Stomach (tissue), 4 donors: ENCODE results near the gene SWT1.

ENCODE experiments used
- POLR2A ChIP-seq, 4 donors: fragments of 450-650 bp; IDR thresholded peaks; one replicate each; pipeline ENCODE4 v1.6.1; 2016; ENCODE audit warnings: antibody characterized with exemption in 4 of 4, control low read depth in 2 of 4, mild to moderate bottlenecking in 1 of 4, moderate library complexity in 1 of 4
- POLR2AphosphoS5 ChIP-seq, 3 donors: sonication (generic); formaldehyde crosslinking; IDR thresholded peaks; one replicate each; pipeline ENCODE4 v1.6.1; 2016; ENCODE audit warnings: antibody characterized with exemption in 3 of 3
- TF ChIP-seq, protein P1 (sequence below), 7 experiments: fragments of 450-650 bp in 4 of 7; fragments of 200-600 bp in 3 of 7; sonication (generic) in 3 of 7; IDR thresholded peaks; one replicate each; pipeline ENCODE4 v1.5.1; 2016 to 2019; ENCODE audit warnings: antibody characterized with exemption in 7 of 7, control low read depth in 2 of 7, mild to moderate bottlenecking in 1 of 7

- TF ChIP-seq POLR2AphosphoS5 (IDR thresholded peaks at IDR 0.05) (no peak), POLR2A (IDR thresholded peaks at IDR 0.05) (no peak)
- TF ChIP-seq, protein P1, sequence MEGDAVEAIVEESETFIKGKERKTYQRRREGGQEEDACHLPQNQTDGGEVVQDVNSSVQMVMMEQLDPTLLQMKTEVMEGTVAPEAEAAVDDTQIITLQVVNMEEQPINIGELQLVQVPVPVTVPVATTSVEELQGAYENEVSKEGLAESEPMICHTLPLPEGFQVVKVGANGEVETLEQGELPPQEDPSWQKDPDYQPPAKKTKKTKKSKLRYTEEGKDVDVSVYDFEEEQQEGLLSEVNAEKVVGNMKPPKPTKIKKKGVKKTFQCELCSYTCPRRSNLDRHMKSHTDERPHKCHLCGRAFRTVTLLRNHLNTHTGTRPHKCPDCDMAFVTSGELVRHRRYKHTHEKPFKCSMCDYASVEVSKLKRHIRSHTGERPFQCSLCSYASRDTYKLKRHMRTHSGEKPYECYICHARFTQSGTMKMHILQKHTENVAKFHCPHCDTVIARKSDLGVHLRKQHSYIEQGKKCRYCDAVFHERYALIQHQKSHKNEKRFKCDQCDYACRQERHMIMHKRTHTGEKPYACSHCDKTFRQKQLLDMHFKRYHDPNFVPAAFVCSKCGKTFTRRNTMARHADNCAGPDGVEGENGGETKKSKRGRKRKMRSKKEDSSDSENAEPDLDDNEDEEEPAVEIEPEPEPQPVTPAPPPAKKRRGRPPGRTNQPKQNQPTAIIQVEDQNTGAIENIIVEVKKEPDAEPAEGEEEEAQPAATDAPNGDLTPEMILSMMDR (IDR thresholded peaks at IDR 0.05), result no peak
These were observed 45.1 kb upstream of the SWT1 start for GRCh38 chr1:185111873-185112272.
